WTC11 (cell line): Measurements from ENCODE around the gene NOXA1.

Experiments used
- CTCF ChIP-seq: fragments of 200-600 bp; IDR thresholded peaks from 2 replicates; pipeline ENCODE4 v1.8.0; 2022; ENCODE audit warnings: antibody characterized with exemption
- E2F1 ChIP-seq: sonication (generic); formaldehyde crosslinking; IDR thresholded peaks from 2 replicates; pipeline ENCODE4 v1.8.0; 2022; ENCODE audit warnings: mild to moderate bottlenecking, missing genetic modification reagents
- E2F4 ChIP-seq: sonication (generic); formaldehyde crosslinking; IDR thresholded peaks from 2 replicates; pipeline ENCODE4 v1.8.1; 2022; ENCODE audit warnings: low read depth, mild to moderate bottlenecking, moderate library complexity, missing genetic modification reagents, borderline replicate concordance
- IRF1 ChIP-seq: sonication (generic); formaldehyde crosslinking; IDR thresholded peaks from 2 replicates; pipeline ENCODE4 v1.8.0; 2023; ENCODE audit warnings: missing genetic modification reagents
- JUN ChIP-seq: sonication (generic); formaldehyde crosslinking; IDR thresholded peaks from 2 replicates; pipeline ENCODE4 v1.8.0; 2023; ENCODE audit warnings: mild to moderate bottlenecking, missing genetic modification reagents
- NFE2L1 ChIP-seq: sonication (generic); formaldehyde crosslinking; IDR thresholded peaks from 2 replicates; pipeline ENCODE4 v1.8.1; 2023; ENCODE audit warnings: missing genetic modification reagents
- SP1 ChIP-seq: sonication (generic); formaldehyde crosslinking; conservative IDR thresholded peaks from 2 replicates; pipeline ENCODE4 v1.8.1; 2022; ENCODE audit warnings: missing genetic modification reagents
- TCF7 ChIP-seq: sonication (generic); formaldehyde crosslinking; IDR thresholded peaks from 2 replicates; pipeline ENCODE4 v1.8.0; 2022; ENCODE audit warnings: mild to moderate bottlenecking, low read depth, missing genetic modification reagents, moderate library complexity
- TF ChIP-seq, protein P1 (sequence below): sonication (generic); formaldehyde crosslinking; IDR thresholded peaks from 2 replicates; pipeline ENCODE4 v1.8.1; 2023; ENCODE audit warnings: mild to moderate bottlenecking, missing genetic modification reagents

- TF ChIP-seq TCF7 (CRISPR knock-in tag) (no peak), CTCF (no peak), JUN (CRISPR knock-in tag) (no peak), NFE2L1 (CRISPR knock-in tag) (no peak), SP1 (CRISPR knock-in tag) (no peak), E2F1 (CRISPR knock-in tag) (no peak), IRF1 (CRISPR knock-in tag) (no peak), E2F4 (CRISPR knock-in tag) (no peak)
- TF ChIP-seq, protein P1, sequence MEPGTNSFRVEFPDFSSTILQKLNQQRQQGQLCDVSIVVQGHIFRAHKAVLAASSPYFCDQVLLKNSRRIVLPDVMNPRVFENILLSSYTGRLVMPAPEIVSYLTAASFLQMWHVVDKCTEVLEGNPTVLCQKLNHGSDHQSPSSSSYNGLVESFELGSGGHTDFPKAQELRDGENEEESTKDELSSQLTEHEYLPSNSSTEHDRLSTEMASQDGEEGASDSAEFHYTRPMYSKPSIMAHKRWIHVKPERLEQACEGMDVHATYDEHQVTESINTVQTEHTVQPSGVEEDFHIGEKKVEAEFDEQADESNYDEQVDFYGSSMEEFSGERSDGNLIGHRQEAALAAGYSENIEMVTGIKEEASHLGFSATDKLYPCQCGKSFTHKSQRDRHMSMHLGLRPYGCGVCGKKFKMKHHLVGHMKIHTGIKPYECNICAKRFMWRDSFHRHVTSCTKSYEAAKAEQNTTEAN (CRISPR knock-in tag), result no peak
These were observed 32.3 kb downstream of the NOXA1 start for GRCh38 chr9:137455359-137455991.
